ENCODE measurements around the gene JPH2.

- TF ChIP-seq CTCF (IDR thresholded peaks at IDR 0.05; ENCODE audit: low read length) (no peak), EZH2phosphoT487 (IDR thresholded peaks at IDR 0.05; ENCODE audit: low read length) (no peak), EZH2 (optimal IDR thresholded peaks at IDR 0.05; ENCODE audit: low read depth, low read length) (no peak)
Measured at GRCh38 chr20:44089987-44090674, 96.9 kb downstream of the JPH2 start.
